HEK293T (cell line): ENCODE data around the gene DLST.
A peak's percentile ranks its signal among the peaks of the same experiment; 100 is the strongest.

Experiments
- CTCF ChIA-PET: fragments of 350-600 bp; formaldehyde crosslinking; extraction: SDS; loops from one replicate; lab custom pipeline; 2021; ENCODE audit warnings: antibody characterized with exemption, inconsistent platforms; lab: Yijun Ruan, JAX
- POLR2A ChIA-PET: fragments of 350-600 bp; formaldehyde crosslinking; extraction: SDS; loops from one replicate; lab custom pipeline; 2020; ENCODE audit warnings: antibody characterized with exemption, inconsistent platforms; lab: Yijun Ruan, JAX
- DNase-seq: peaks from one replicate; pipeline ENCODE4 v3.0.0; 2012; ENCODE audit warnings: mixed read lengths; ENCODE audit errors: extremely low spot score
- ARNT ChIP-seq: fragments of 450-650 bp; IDR thresholded peaks from 2 replicates; pipeline ENCODE4 v1.6.1; 2017; ENCODE audit warnings: mild to moderate bottlenecking
- BHLHE40 ChIP-seq: fragments of 450-650 bp; IDR thresholded peaks from 2 replicates; pipeline ENCODE4 v1.6.1; 2016; ENCODE audit warnings: mild to moderate bottlenecking, moderate library complexity, borderline replicate concordance
- CTBP1 ChIP-seq: fragments of 450-650 bp; IDR thresholded peaks from 2 replicates; pipeline ENCODE4 v1.6.1; 2016; ENCODE audit warnings: borderline replicate concordance
- ELF4 ChIP-seq: fragments of 450-650 bp; IDR thresholded peaks from 2 replicates; pipeline ENCODE4 v1.6.1; 2017; ENCODE audit warnings: antibody characterized with exemption
- FOXA1 ChIP-seq: fragments of 450-650 bp; IDR thresholded peaks from 2 replicates; pipeline ENCODE4 v1.6.1; 2016; ENCODE audit warnings: mild to moderate bottlenecking
- FOXK2 ChIP-seq: fragments of 450-650 bp; IDR thresholded peaks from 2 replicates; pipeline ENCODE4 v1.6.1; 2016; ENCODE audit warnings: mild to moderate bottlenecking
- FOXM1 ChIP-seq: fragments of 450-650 bp; IDR thresholded peaks from 2 replicates; pipeline ENCODE4 v1.6.1; 2017; ENCODE audit warnings: mild to moderate bottlenecking, borderline replicate concordance
- HDGF ChIP-seq: fragments of 450-650 bp; IDR thresholded peaks from 2 replicates; pipeline ENCODE4 v1.6.1; 2017; ENCODE audit warnings: antibody characterized with exemption, borderline replicate concordance
- L3MBTL2 ChIP-seq: fragments of 450-650 bp; conservative IDR thresholded peaks from 2 replicates; pipeline ENCODE4 v1.6.1; 2016; ENCODE audit warnings: mild to moderate bottlenecking
- LEF1 ChIP-seq: fragments of 450-650 bp; IDR thresholded peaks from 2 replicates; pipeline ENCODE4 v1.6.1; 2017; ENCODE audit warnings: mild to moderate bottlenecking, borderline replicate concordance
- NFRKB ChIP-seq: fragments of 450-650 bp; IDR thresholded peaks from 2 replicates; pipeline ENCODE4 v1.6.1; 2016; ENCODE audit warnings: mild to moderate bottlenecking, moderate library complexity
- SP1 ChIP-seq: fragments of 450-650 bp; IDR thresholded peaks from 2 replicates; pipeline ENCODE4 v1.6.1; 2017
- SUZ12 ChIP-seq: fragments of 450-650 bp; IDR thresholded peaks from 2 replicates; pipeline ENCODE4 v1.6.1; 2016; ENCODE audit warnings: mild to moderate bottlenecking
- TARDBP ChIP-seq: fragments of 450-650 bp; IDR thresholded peaks from 2 replicates; pipeline ENCODE4 v1.6.1; 2016
- ZNF384 ChIP-seq: fragments of 450-650 bp; IDR thresholded peaks from 2 replicates; pipeline ENCODE4 v1.6.1; 2016
- TF ChIP-seq, protein P1 (sequence below): fragments of 450-650 bp; IDR thresholded peaks from 2 replicates; pipeline ENCODE4 v1.6.1; 2016

Gene DLST

GRCh38 chr14:74913393-74913910 lies 31.7 kb downstream of the DLST start:
- POLR2A ChIA-PET: no interaction called here
- CTCF ChIA-PET: no interaction called here
- TF ChIP-seq FOXK2 (no peak), ZNF384 (no peak), NFRKB (no peak), ELF4 (no peak), FOXM1 (no peak), ARNT (no peak)
- DNase-seq: no peak

GRCh38 chr14:74913986-74914573 lies 32.4 kb downstream of the DLST start:
- DNase-seq: peak; percentile 70
- CTCF ChIA-PET: no interaction called here
- POLR2A ChIA-PET: no interaction called here
- no peak for TF ChIP-seq LEF1
- TF ChIP-seq ELF4: no peak
- no peak for TF ChIP-seq FOXK2
- no peak for TF ChIP-seq NFRKB
- TF ChIP-seq HDGF: no peak
- TF ChIP-seq, protein P1, sequence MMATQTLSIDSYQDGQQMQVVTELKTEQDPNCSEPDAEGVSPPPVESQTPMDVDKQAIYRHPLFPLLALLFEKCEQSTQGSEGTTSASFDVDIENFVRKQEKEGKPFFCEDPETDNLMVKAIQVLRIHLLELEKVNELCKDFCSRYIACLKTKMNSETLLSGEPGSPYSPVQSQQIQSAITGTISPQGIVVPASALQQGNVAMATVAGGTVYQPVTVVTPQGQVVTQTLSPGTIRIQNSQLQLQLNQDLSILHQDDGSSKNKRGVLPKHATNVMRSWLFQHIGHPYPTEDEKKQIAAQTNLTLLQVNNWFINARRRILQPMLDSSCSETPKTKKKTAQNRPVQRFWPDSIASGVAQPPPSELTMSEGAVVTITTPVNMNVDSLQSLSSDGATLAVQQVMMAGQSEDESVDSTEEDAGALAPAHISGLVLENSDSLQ: no peak
- TF ChIP-seq SP1: no peak
- TF ChIP-seq SUZ12: no peak

- no peak for TF ChIP-seq SUZ12
- no peak for TF ChIP-seq NFRKB
- TF ChIP-seq, protein P1: no peak
- no peak for TF ChIP-seq LEF1
- TF ChIP-seq SP1: no peak
- no peak for TF ChIP-seq FOXA1
- TF ChIP-seq HDGF: no peak
- TF ChIP-seq BHLHE40: no peak
- no peak for TF ChIP-seq L3MBTL2
- TF ChIP-seq FOXK2: no peak
- DNase-seq: no peak
- ChIA-PET CTCF (no interaction called here), POLR2A (no interaction called here)
These were observed 33.7 kb downstream of the DLST start for GRCh38 chr14:74915426-74915825.

DNA sequence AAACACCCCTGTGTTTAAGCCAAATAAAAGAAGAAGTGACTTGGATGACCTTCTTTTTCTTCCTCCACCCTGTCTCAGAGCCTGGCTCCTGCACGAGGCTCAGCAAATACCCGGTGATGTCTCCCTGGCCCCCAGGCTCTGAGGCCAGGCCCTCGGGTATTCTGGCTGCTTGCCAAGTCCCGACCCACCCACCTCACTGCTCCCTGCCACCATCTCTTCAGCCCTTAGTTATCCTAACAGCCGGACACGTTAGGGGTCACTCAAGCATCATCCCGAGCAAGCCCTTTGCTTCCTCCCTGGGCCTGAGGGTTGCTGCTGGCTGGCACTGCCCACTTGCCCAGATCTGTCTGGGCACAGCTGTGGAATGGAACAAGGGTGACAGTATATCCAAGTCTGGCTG lies 34.1 kb downstream of the DLST start:
- no peak for TF ChIP-seq TARDBP
- TF ChIP-seq, protein P1: no peak
- TF ChIP-seq ARNT: no peak
- TF ChIP-seq FOXA1: no peak
- no peak for TF ChIP-seq LEF1

DNA sequence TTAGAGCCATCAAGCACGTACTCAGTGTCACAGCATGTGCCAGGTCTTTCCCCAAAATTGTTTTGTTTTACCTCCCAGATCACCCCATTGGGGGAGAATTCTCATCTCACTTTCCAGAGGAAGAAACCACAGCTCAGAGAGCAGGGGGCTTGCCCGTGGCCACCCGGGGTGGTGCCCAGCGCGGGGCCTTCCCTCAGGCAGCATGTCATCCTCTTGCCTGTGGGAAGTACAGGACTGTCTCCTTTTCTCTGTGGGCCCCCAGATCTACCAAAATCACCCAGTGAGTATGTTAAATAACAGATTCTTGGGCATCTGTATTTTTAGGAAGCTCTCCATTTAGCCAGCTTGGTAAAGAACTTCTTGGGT lies 35.4 kb downstream of the DLST start:
- CTCF ChIA-PET: interaction anchor here (0.8 kb wide), 1 partner anchor 28 kb away, joined by 4 read pairs; no protein-coding TSS in a partner anchor
- DNase-seq: no peak
- POLR2A ChIA-PET: no interaction called here
- TF ChIP-seq ZNF384: no peak
- TF ChIP-seq HDGF: no peak
- no peak for TF ChIP-seq ARNT
- TF ChIP-seq SUZ12: no peak
- no peak for TF ChIP-seq CTBP1
- no peak for TF ChIP-seq TARDBP
- TF ChIP-seq, protein P1: no peak
- TF ChIP-seq L3MBTL2: no peak
- no peak for TF ChIP-seq NFRKB
- no peak for TF ChIP-seq ELF4
- no peak for TF ChIP-seq LEF1

More for the DNA sequence above, 34.1 kb downstream of the DLST start:
- ChIA-PET CTCF (no interaction called here), POLR2A (no interaction called here)
- no peak for DNase-seq

GRCh38 chr14:74917646-74918081 lies 35.9 kb downstream of the DLST start:
- TF ChIP-seq ELF4 (no peak), FOXK2 (no peak), NFRKB (no peak), FOXA1 (no peak), SUZ12 (no peak)
- TF ChIP-seq, protein P1: no peak
- ChIA-PET CTCF (interaction anchor here (1.1 kb wide), 1 partner anchor 12 kb away, joined by 6 read pairs; no protein-coding TSS in a partner anchor), POLR2A (no interaction called here)
- no peak for DNase-seq
